H9 (cell line): Measurements from ENCODE around the gene TOM1L2. TPM values are rescaled to one million over a fixed set of nuclear protein-coding genes. Genes with fewer than 3 reads are reported as not detected.
"Not testable (repeated sequence)": the region's sequence is repeated elsewhere in the genome, so short reads cannot be mapped to it uniquely, and the experiment has no call there.

Experiments
- DNase-seq: peaks from one replicate; pipeline ENCODE4 v3.0.0-alpha.2; 2017
- H2AFZ ChIP-seq: one replicate; pipeline ENCODE4 v1.6.1; 2013; ENCODE audit warnings: mild to moderate bottlenecking, low read length, control low read depth, moderate library complexity
- H2AK5ac ChIP-seq: 2 replicates; pipeline ENCODE4 v1.6.1; 2013; ENCODE audit warnings: low read length, control low read depth, mixed read lengths; ENCODE audit not compliant: insufficient read length
- H2BK120ac ChIP-seq: one replicate; pipeline ENCODE4 v1.6.1; 2013; ENCODE audit warnings: low read depth, mild to moderate bottlenecking, low read length, control low read depth, inconsistent platforms; ENCODE audit not compliant: poor library complexity, severe bottlenecking
- H2BK12ac ChIP-seq: 2 replicates; pipeline ENCODE4 v1.6.1; 2013; ENCODE audit warnings: low read length, control low read depth, mixed read lengths, low read depth; ENCODE audit not compliant: insufficient read length
- H2BK15ac ChIP-seq: 2 replicates; pipeline ENCODE4 v1.6.1; 2013; ENCODE audit warnings: low read depth, low read length, control low read depth
- H2BK20ac ChIP-seq: one replicate; pipeline ENCODE4 v1.6.1; 2013; ENCODE audit warnings: low read depth, mild to moderate bottlenecking, low read length, control low read depth, inconsistent platforms; ENCODE audit not compliant: poor library complexity, severe bottlenecking
- H2BK5ac ChIP-seq: 2 replicates; pipeline ENCODE4 v1.6.1; 2013; ENCODE audit warnings: low read length, control low read depth, mixed read lengths; ENCODE audit not compliant: insufficient read length
- H3K14ac ChIP-seq: 2 replicates; pipeline ENCODE4 v1.6.1; 2013; ENCODE audit warnings: low read length, control low read depth; ENCODE audit not compliant: insufficient read depth
- H3K18ac ChIP-seq: 2 replicates; pipeline ENCODE4 v1.6.1; 2013; ENCODE audit warnings: low read depth, mild to moderate bottlenecking, mixed read lengths, low read length, control low read depth; ENCODE audit not compliant: insufficient read length
- H3K23ac ChIP-seq: 2 replicates; pipeline ENCODE4 v1.6.1; 2013; ENCODE audit warnings: low read length, control low read depth, mixed read lengths, low read depth; ENCODE audit not compliant: insufficient read length
- H3K23me2 ChIP-seq: 2 replicates; pipeline ENCODE4 v1.6.1; 2013; ENCODE audit warnings: low read depth, mild to moderate bottlenecking, mixed read lengths, low read length, control low read depth; ENCODE audit not compliant: insufficient read length, poor library complexity, severe bottlenecking
- H3K27ac ChIP-seq: 2 replicates; pipeline ENCODE4 v1.5.1; 2013; ENCODE audit warnings: low read length, control low read depth, mixed read lengths, low read depth; ENCODE audit not compliant: insufficient read length
- H3K27me3 ChIP-seq: 2 replicates; pipeline ENCODE4 v1.6.1; 2013; ENCODE audit warnings: low read length, control low read depth, inconsistent platforms; ENCODE audit not compliant: insufficient read depth
- H3K4ac ChIP-seq: 2 replicates; pipeline ENCODE4 v1.6.1; 2013; ENCODE audit warnings: low read depth, mild to moderate bottlenecking, control low read depth, inconsistent platforms, low read length, moderate library complexity
- H3K4me1 ChIP-seq: 2 replicates; pipeline ENCODE4 v1.6.1; 2013; ENCODE audit warnings: low read length, control low read depth, inconsistent platforms; ENCODE audit not compliant: insufficient read depth
- H3K4me2 ChIP-seq: 2 replicates; pipeline ENCODE4 v1.6.1; 2013; ENCODE audit warnings: low read length, control low read depth, mixed read lengths; ENCODE audit not compliant: insufficient read length, insufficient read depth
- H3K56ac ChIP-seq: 2 replicates; pipeline ENCODE4 v1.6.1; 2013; ENCODE audit warnings: low read depth, mild to moderate bottlenecking, mixed read lengths, low read length, control low read depth; ENCODE audit not compliant: insufficient read length
- H3K79me1 ChIP-seq: 2 replicates; pipeline ENCODE4 v1.6.1; 2013; ENCODE audit warnings: low read depth, mild to moderate bottlenecking, moderate library complexity, low read length, control low read depth, inconsistent platforms; ENCODE audit not compliant: insufficient read depth, poor library complexity, severe bottlenecking
- H3K79me2 ChIP-seq: 2 replicates; pipeline ENCODE4 v1.6.1; 2013; ENCODE audit warnings: low read length, control low read depth, inconsistent platforms; ENCODE audit not compliant: insufficient read depth
- H3K9ac ChIP-seq: 2 replicates; pipeline ENCODE4 v1.6.1; 2013; ENCODE audit warnings: low read length, control low read depth, mixed read lengths; ENCODE audit not compliant: insufficient read length; ENCODE audit errors: extremely low read depth
- H3K9me3 ChIP-seq: one replicate; pipeline ENCODE4 v1.6.1; 2013; ENCODE audit warnings: low read depth, low read length, inconsistent platforms; ENCODE audit not compliant: control insufficient read depth
- H3T11ph ChIP-seq: one replicate; pipeline ENCODE4 v1.6.1; 2013; ENCODE audit warnings: mild to moderate bottlenecking, low read length, control low read depth, inconsistent platforms
- H4K20me1 ChIP-seq: one replicate; pipeline ENCODE4 v1.6.1; 2013; ENCODE audit not compliant: control insufficient read depth, insufficient read length, insufficient read depth
- H4K5ac ChIP-seq: 2 replicates; pipeline ENCODE4 v1.6.1; 2013; ENCODE audit warnings: low read depth, mild to moderate bottlenecking, mixed read lengths, low read length, control low read depth; ENCODE audit not compliant: insufficient read length
- H4K8ac ChIP-seq: replicated peaks from 2 replicates; pipeline ENCODE4 v1.6.1; 2013; ENCODE audit warnings: low read length, control low read depth, mixed read lengths, low read depth; ENCODE audit not compliant: insufficient read length
- H4K91ac ChIP-seq: 2 replicates; pipeline ENCODE4 v1.6.1; 2013; ENCODE audit warnings: low read depth, mild to moderate bottlenecking, moderate library complexity, mixed read lengths, low read length, control low read depth; ENCODE audit not compliant: insufficient read length
- H3K27ac Mint-ChIP-seq, 3 experiments: 2 replicates in 2 of 3; 3 replicates in 1 of 3; pipeline ENCODE4 v1.8.0; 2020 to 2021; ENCODE audit warnings: mixed read lengths in 3 of 3, mild to moderate bottlenecking in 1 of 3, moderate library complexity in 1 of 3
- H3K27me3 Mint-ChIP-seq: 2 replicates; pipeline ENCODE4 v1.8.0; 2021; ENCODE audit warnings: low read depth, mild to moderate bottlenecking, moderate library complexity, mixed read lengths
- H3K36me3 Mint-ChIP-seq, 3 experiments: 2 replicates in 2 of 3; 3 replicates in 1 of 3; pipeline ENCODE4 v1.8.0; 2020 to 2021; ENCODE audit warnings: low read depth in 3 of 3, mixed read lengths in 3 of 3; ENCODE audit not compliant: insufficient read depth in 1 of 3
- H3K4me1 Mint-ChIP-seq, 2 experiments: 2 replicates each; pipeline ENCODE4 v1.8.0; 2020; ENCODE audit warnings: mixed read lengths in 2 of 2
- H3K4me3 Mint-ChIP-seq, 2 experiments: 2 replicates in 1 of 2; 3 replicates in 1 of 2; pipeline ENCODE4 v1.8.0; 2020 to 2021; ENCODE audit warnings: mild to moderate bottlenecking in 2 of 2, mixed read lengths in 2 of 2, moderate library complexity in 1 of 2
- H3K9me3 Mint-ChIP-seq, 2 experiments: 2 replicates in 1 of 2; 3 replicates in 1 of 2; pipeline ENCODE4 v1.8.0; 2020; ENCODE audit warnings: mild to moderate bottlenecking in 2 of 2, mixed read lengths in 2 of 2, moderate library complexity in 1 of 2
- CTCF ChIP-seq: fragments of 200-600 bp; sonication (generic); conservative IDR thresholded peaks from 3 replicates; pipeline ENCODE4 v1.8.0; 2021; ENCODE audit warnings: antibody characterized with exemption, mild to moderate bottlenecking
- WGBS: extraction: QIAGEN DNeasy Blood & Tissue Kit; methylation state at CpG from one replicate; pipeline ENCODE4 v1.1.7; 2013; ENCODE audit warnings: missing lambda C conversion rate, low lambda C conversion rate, mixed read lengths; ENCODE audit not compliant: insufficient read length; ENCODE audit errors: extremely low coverage; 5-methylcytosine and 5-hydroxymethylcytosine counted together
- total RNA-seq: library from RNA; stranded (reverse); gene quantifications from 2 replicates; pipeline ENCODE4 v1.2.1, GENCODE V29; 2021

TOM1L2 gene
- total RNA-seq, 1 experiment from 2014 or later: 4.6 TPM

- no peak for TF ChIP-seq CTCF
- Mint-ChIP-seq H3K4me1 (peaks cover 16 to 18% of the 10 kb centered on the region in 2 experiments), H3K36me3 (peaks cover 0 to 3% (median 0%) of the 10 kb centered on the region in 3 experiments; a peak in 3 of 7 replicates), H3K27me3 (no peaks in the 10 kb centered on the region), H3K4me3 (no peak overlapping the region), H3K9me3 (peaks cover 2 to 3% of the 10 kb centered on the region in 2 experiments; a peak in 3 of 5 replicates), H3K27ac (peak overlapping the region in 2 of 3 experiments; percentile 51 to 84; a peak in 2 of 7 replicates)
- H3K79me1 ChIP-seq: no peaks in the 10 kb centered on the region
- no peaks in the 10 kb centered on the region for H3K9me3 ChIP-seq
- no peak overlapping the region for H2AK5ac ChIP-seq
- no peak overlapping the region for H3K9ac ChIP-seq
- H3K23ac ChIP-seq: no peak overlapping the region
- H4K5ac ChIP-seq: no peak overlapping the region
- H3K4ac ChIP-seq: no peak overlapping the region
- no peak overlapping the region for H4K91ac ChIP-seq
- H3K14ac ChIP-seq: no peak overlapping the region
- no peaks in the 10 kb centered on the region for H3K79me2 ChIP-seq
- H2BK5ac ChIP-seq: no peak overlapping the region
- no peak overlapping the region for H2BK15ac ChIP-seq
- WGBS: no CpG with 5 or more reads among the region's 4 CpGs
- no peak overlapping the region for H3K56ac ChIP-seq
- no peaks in the 10 kb centered on the region for H4K20me1 ChIP-seq
- H3K4me1 ChIP-seq: no peaks in the 10 kb centered on the region; the same call in 1 of the 2 replicates
- no peak overlapping the region for H3K4me2 ChIP-seq
- no peaks in the 10 kb centered on the region for H3K27me3 ChIP-seq
- H3K18ac ChIP-seq: no peak overlapping the region
- H3K27ac ChIP-seq: no peak overlapping the region
- no peak overlapping the region for H2BK12ac ChIP-seq
- no peak overlapping the region for H2BK20ac ChIP-seq
- H2BK120ac ChIP-seq: no peak overlapping the region
- H3K23me2 ChIP-seq: no peaks in the 10 kb centered on the region
- no peak overlapping the region for H4K8ac ChIP-seq
- DNase-seq: peak; percentile 92
- H3T11ph ChIP-seq: no peak overlapping the region
- H2AFZ ChIP-seq: no peak overlapping the region
These were observed 58.4 kb downstream of the TOM1L2 start for GRCh38 chr17:17913695-17914332.

- H3K23me2 ChIP-seq, H2AK5ac ChIP-seq, H3T11ph ChIP-seq, H3K56ac ChIP-seq, H3K9me3 Mint-ChIP-seq, H3K4me1 ChIP-seq, H2BK5ac ChIP-seq, H3K4ac ChIP-seq, H4K8ac ChIP-seq, H3K79me2 ChIP-seq, H3K9me3 ChIP-seq, H4K20me1 ChIP-seq, H3K27me3 ChIP-seq, H4K91ac ChIP-seq, H3K36me3 Mint-ChIP-seq, H2AFZ ChIP-seq, H3K9ac ChIP-seq, H2BK12ac ChIP-seq, H3K4me2 ChIP-seq, H3K27ac ChIP-seq, H3K23ac ChIP-seq, DNase-seq, H2BK120ac ChIP-seq, H3K27me3 Mint-ChIP-seq, H3K18ac ChIP-seq, H3K27ac Mint-ChIP-seq, H3K14ac ChIP-seq, H2BK15ac ChIP-seq, H2BK20ac ChIP-seq, H3K79me1 ChIP-seq, H3K4me3 Mint-ChIP-seq, H4K5ac ChIP-seq: not testable (repeated sequence)
- no CpG with 5 or more reads among the region's 27 CpGs for WGBS
- H3K4me1 Mint-ChIP-seq: peaks cover 18% of the 10 kb centered on the region in 2 experiments
These were observed 59.9 kb downstream of the TOM1L2 start for GRCh38 chr17:17912336-17912735.
